GM12878 (cell line): ENCODE measurements around the gene POMC. TPM values are rescaled to one million over a fixed set of nuclear protein-coding genes. Genes with fewer than 3 reads are reported as not detected.

Experiments used
- ATAC-seq: fragments of 200-7000 bp; cut with Tn5 transposase; 3 replicates; pipeline ENCODE4 v1.9.1; 2020; ENCODE audit warnings: mild to moderate bottlenecking, moderate library complexity
- BruUV-seq: library from RNA; stranded (reverse); fragments of 400-500 nt; replicated peaks from 2 replicates; lab custom pipeline; 2021; lab: Mats Ljungman, UMichigan
- CTCF ChIA-PET: fragments of 300-600 bp; sonication (Branson Sonifier 250); formaldehyde crosslinking; extraction: SDS; loops from one replicate; lab custom pipeline; 2021; ENCODE audit warnings: inconsistent platforms; lab: Yijun Ruan, JAX
- POLR2A ChIA-PET: fragments of 350-600 bp; formaldehyde crosslinking; extraction: SDS; loops from one replicate; lab custom pipeline; 2021; ENCODE audit warnings: inconsistent platforms; lab: Charles Lee
- RAD21 ChIA-PET: fragments of 300-600 bp; sonication (Branson Sonifier 250); formaldehyde crosslinking; loops from one replicate; lab custom pipeline; 2023; ENCODE audit warnings: antibody characterized with exemption; ENCODE audit not compliant: unreplicated experiment; lab: Charles Lee
- SMC1A ChIA-PET: fragments of 300-600 bp; sonication (Branson Sonifier 250); formaldehyde crosslinking; loops from one replicate; lab custom pipeline; 2023; ENCODE audit not compliant: unreplicated experiment, uncharacterized antibody; lab: Charles Lee
- DNase-seq: peaks from one replicate; pipeline ENCODE4 v3.0.0-alpha.2; 2011; ENCODE audit warnings: low read depth, low spot score
- FAIRE-seq: peaks from 3 replicates; lab custom pipeline; 2011; peaks lifted over from hg19 to GRCh38; lab: Jason Lieb, UNC
- H2AFZ ChIP-seq: 2 replicates; pipeline ENCODE4 v1.6.0; 2011; ENCODE audit warnings: low read depth, low read length, control low read depth; ENCODE audit not compliant: control insufficient read depth
- H3K27ac ChIP-seq: 2 replicates; pipeline ENCODE4 v1.5.1; 2011; ENCODE audit warnings: control low read depth; ENCODE audit not compliant: control insufficient read depth, insufficient read depth
- H3K27me3 ChIP-seq, 2 experiments: replicated peaks in 1 of 2; 2 replicates each; pipeline versions ENCODE4 v1.6.0 to v1.6.1; 2011; ENCODE audit warnings: low read length in 1 of 2; ENCODE audit not compliant: control insufficient read depth in 2 of 2, insufficient read depth in 2 of 2
- H3K36me3 ChIP-seq, 2 experiments: 2 replicates each; pipeline ENCODE4 v1.5.1; 2011; ENCODE audit warnings: low read length in 1 of 2; ENCODE audit not compliant: control insufficient read depth in 2 of 2, insufficient read depth in 2 of 2
- H3K4me1 ChIP-seq: 2 replicates; pipeline ENCODE4 v1.6.1; 2011; ENCODE audit warnings: mild to moderate bottlenecking, low read length, moderate library complexity, mixed read lengths; ENCODE audit not compliant: control insufficient read depth, insufficient read depth
- H3K4me2 ChIP-seq: 2 replicates; pipeline ENCODE4 v1.6.0; 2011; ENCODE audit warnings: control low read depth; ENCODE audit not compliant: control insufficient read depth, insufficient read depth
- H3K4me3 ChIP-seq: fragments of 200-600 bp; sonication (generic); 2 replicates; pipeline ENCODE4 v1.5.1; 2016
- H3K79me2 ChIP-seq: 2 replicates; pipeline ENCODE4 v1.6.0; 2011; ENCODE audit warnings: low read length; ENCODE audit not compliant: control insufficient read depth, insufficient read depth
- H3K9ac ChIP-seq: 2 replicates; pipeline ENCODE4 v1.8.0; 2011; ENCODE audit warnings: low read length, control low read depth, mixed read lengths; ENCODE audit not compliant: control insufficient read depth, insufficient read depth
- H3K9me3 ChIP-seq: replicated peaks from 3 replicates; pipeline ENCODE4 v1.5.1; 2011; ENCODE audit warnings: mild to moderate bottlenecking, low read length; ENCODE audit not compliant: control insufficient read depth, insufficient read depth
- H4K20me1 ChIP-seq: 2 replicates; pipeline ENCODE4 v1.6.0; 2011; ENCODE audit not compliant: control insufficient read depth, insufficient read depth
- BCL3 ChIP-seq: IDR thresholded peaks from 2 replicates; pipeline ENCODE4 v1.6.1; 2011; ENCODE audit warnings: borderline replicate concordance, low read depth, mild to moderate bottlenecking, moderate library complexity, low read length; ENCODE audit not compliant: insufficient read depth, poor library complexity, severe bottlenecking
- CHD2 ChIP-seq: IDR thresholded peaks from 2 replicates; pipeline ENCODE4 v1.6.1; 2011; ENCODE audit warnings: low read depth, low read length, improper control_type of control experiment, borderline replicate concordance
- CREM ChIP-seq: IDR thresholded peaks from 2 replicates; pipeline ENCODE4 v1.6.1; 2014; ENCODE audit warnings: antibody characterized with exemption, low read depth
- ETV6 ChIP-seq, 2 experiments: fragments of 450-650 bp in 1 of 2; IDR thresholded peaks in 1 of 2; conservative IDR thresholded peaks in 1 of 2; 2 replicates each; pipeline ENCODE4 v1.6.1; 2014; ENCODE audit warnings: antibody characterized with exemption in 1 of 2, borderline replicate concordance in 1 of 2, low read depth in 1 of 2, mild to moderate bottlenecking in 1 of 2, moderate library complexity in 1 of 2
- MAX ChIP-seq: IDR thresholded peaks from 2 replicates; pipeline ENCODE4 v1.6.1; 2012; ENCODE audit warnings: low read depth, low read length, improper control_type of control experiment
- NR2F1 ChIP-seq: fragments of 450-650 bp; conservative IDR thresholded peaks from 2 replicates; pipeline ENCODE4 v1.6.1; 2017; ENCODE audit warnings: mild to moderate bottlenecking
- PBX3 ChIP-seq: IDR thresholded peaks from 2 replicates; pipeline ENCODE4 v1.6.1; 2011; ENCODE audit warnings: mild to moderate bottlenecking, low read depth, low read length, moderate library complexity; ENCODE audit not compliant: insufficient replicate concordance
- RAD21 ChIP-seq: IDR thresholded peaks from 2 replicates; pipeline ENCODE4 v1.6.1; 2011; ENCODE audit warnings: mild to moderate bottlenecking, low read depth, low read length, moderate library complexity; ENCODE audit not compliant: insufficient read depth
- RB1 ChIP-seq: fragments of 450-650 bp; formaldehyde crosslinking; IDR thresholded peaks from 2 replicates; pipeline ENCODE4 v1.6.1; 2017; ENCODE audit warnings: mild to moderate bottlenecking, borderline replicate concordance
- RBBP5 ChIP-seq: fragments of 200-600 bp; sonication (generic); conservative IDR thresholded peaks from 2 replicates; pipeline ENCODE4 v1.6.1; 2016
- TARDBP ChIP-seq: IDR thresholded peaks from 2 replicates; pipeline ENCODE4 v1.6.1; 2016; ENCODE audit warnings: borderline replicate concordance
- ZBTB40 ChIP-seq: fragments of 450-650 bp; IDR thresholded peaks from 2 replicates; pipeline ENCODE4 v1.6.1; 2016; ENCODE audit warnings: mild to moderate bottlenecking, moderate library complexity, borderline replicate concordance
- ZNF207 ChIP-seq: fragments of 450-650 bp; IDR thresholded peaks from 2 replicates; pipeline ENCODE4 v1.6.1; 2014; ENCODE audit warnings: antibody characterized with exemption, mild to moderate bottlenecking, borderline replicate concordance
- ZNF24 ChIP-seq: fragments of 450-650 bp; IDR thresholded peaks from 2 replicates; pipeline ENCODE4 v1.6.1; 2017; ENCODE audit warnings: antibody characterized with exemption, mild to moderate bottlenecking
- ZNF622 ChIP-seq: fragments of 450-650 bp; IDR thresholded peaks from 2 replicates; pipeline ENCODE4 v1.6.1; 2017; ENCODE audit warnings: mild to moderate bottlenecking, inconsistent platforms
- WGBS: methylation state at CpG from one replicate; pipeline ENCODE4 v1.1.6; 2016; ENCODE audit warnings: low lambda C conversion rate; ENCODE audit not compliant: insufficient replicate concordance, insufficient coverage; ENCODE audit errors: missing lambda C conversion rate; 5-methylcytosine and 5-hydroxymethylcytosine counted together
- in situ Hi-C: fragments of 300-500 bp; cut with MboI; formaldehyde crosslinking; loops from 9 replicates; pipeline ENCODE4 v1.14.3; 2018; ENCODE audit warnings: mixed read lengths
- intact Hi-C: fragments of 100-400 bp; cut with micrococcal nuclease; formaldehyde crosslinking; loops from one replicate; pipeline ENCODE4 v1.14.2; 2022; ENCODE audit not compliant: unreplicated experiment
- polyA plus RNA-seq, 11 experiments: library from polyadenylated mRNA; depleted of rRNA in 4 of 11; unstranded in 6 of 11; stranded (reverse) in 5 of 11; fragments of >200 nt; fragmentation: Nextera tagmentation in 4 of 11; fragmentation: Illumina TruSeq in 1 of 11; extraction: Ambion mirVana in 4 of 11; extraction: Trizol in 1 of 11; gene quantifications; 1 replicate in 1 of 11; 2 replicates in 10 of 11; pipeline versions ENCODE4 v1.2.1 to v1.2.3, GENCODE V29; 2011 to 2016; ENCODE audit warnings: inconsistent platforms in 2 of 11, missing spikeins in 2 of 11, low read depth in 1 of 11
- total RNA-seq, 4 experiments: library from RNA; depleted of rRNA in 3 of 4; stranded (reverse); fragments of >200 nt in 3 of 4; fragmentation: Illumina TruSeq in 1 of 4; extraction: Trizol in 1 of 4; gene quantifications; 2 replicates each; pipeline versions ENCODE4 v1.2.1 to v1.2.3, GENCODE V29; 2013 to 2021

POMC gene
- total and polyA plus RNA-seq, 10 of the 15 experiments (the other 5 are each of a cell fraction or from before 2014, with no cell fraction given) = 0.05 to 14.7 (median 6.8) TPM; not detected in 1

- TF ChIP-seq PBX3 = no peak
- no peak for TF ChIP-seq RBBP5
- no peak for TF ChIP-seq ETV6 (conservative IDR thresholded peaks at IDR 0.05 in 1 of 2, IDR thresholded peaks at IDR 0.05 in 1 of 2; ENCODE audit: borderline replicate concordance in 1 of 2, low read depth in 1 of 2)
- no peak for TF ChIP-seq CHD2
- no peak for TF ChIP-seq TARDBP
- TF ChIP-seq CREM = no peak
- TF ChIP-seq ZNF24 = no peak
Measured at GRCh38 chr2:25132299-25132635, 36.1 kb downstream of the POMC start (continued).

GRCh38 chr2:25131567-25132298 lies 36.6 kb downstream of the POMC start:
- H3K36me3 ChIP-seq = no peaks in the 10 kb centered on the region
- H3K4me1 ChIP-seq = no peaks in the 10 kb centered on the region
- WGBS = 41% methylated on average over 31 of the region's 53 CpGs
- H3K9me3 ChIP-seq = no peaks in the 10 kb centered on the region
- no peaks in the 10 kb centered on the region for H3K79me2 ChIP-seq
- in situ Hi-C loops = loop anchor here (5.0 kb wide), 1 partner anchor 724 kb away; no protein-coding TSS in a partner anchor
- FAIRE-seq = no peak
- H3K4me3 ChIP-seq = no peak overlapping the region
- BruUV-seq = no TSS peak
- H3K4me2 ChIP-seq = no peak overlapping the region
- H4K20me1 ChIP-seq = no peaks in the 10 kb centered on the region
- ChIA-PET CTCF (interaction anchor here (2.9 to 4.5 kb wide), 3 partner anchors 156 to 722 kb away, joined by 15 to 174 read pairs (median 49); no protein-coding TSS in a partner anchor), SMC1A (no interaction called here), RAD21 (interaction anchor here (0.6 kb wide), 1 partner anchor 156 kb away, joined by 3 read pairs; no protein-coding TSS in a partner anchor), POLR2A (no interaction called here)
- H3K9ac ChIP-seq = no peak overlapping the region
- no peak overlapping the region for H2AFZ ChIP-seq
- peaks cover 0 to 5% of the 10 kb centered on the region in 2 experiments; a peak in 3 of 4 replicates for H3K27me3 ChIP-seq
- DNase-seq = no peak
- intact Hi-C loops = loop anchor here (10.0 kb wide), 1 partner anchor 307 kb away; no protein-coding TSS in a partner anchor
- no peak for ATAC-seq
- H3K27ac ChIP-seq = no peak overlapping the region
- TF ChIP-seq ZBTB40 (no peak), NR2F1 (no peak), RB1 (no peak), RAD21 (no peak), ZNF207 (no peak), MAX (no peak), ZNF622 (no peak), BCL3 (no peak)
